HFFc6 (cell line): ENCODE measurements around the gene MRPL24. TPM values are rescaled to one million over a fixed set of nuclear protein-coding genes. Genes with fewer than 3 reads are reported as not detected.
A peak's percentile ranks its signal among the peaks of the same experiment; 100 is the strongest.

Source experiments
- DNase-seq: peaks from one replicate; pipeline ENCODE4 v3.0.0-alpha.2; 2018
- H3K27ac Mint-ChIP-seq: 2 replicates; pipeline ENCODE4 v1.8.0; 2020; ENCODE audit warnings: mild to moderate bottlenecking, mixed read lengths
- H3K27me3 Mint-ChIP-seq: 2 replicates; pipeline ENCODE4 v1.8.0; 2021; ENCODE audit warnings: mild to moderate bottlenecking, moderate library complexity, mixed read lengths; ENCODE audit not compliant: insufficient read depth
- H3K36me3 Mint-ChIP-seq: 2 replicates; pipeline ENCODE4 v1.8.0; 2021; ENCODE audit warnings: low read depth, mixed read lengths
- H3K4me1 Mint-ChIP-seq: 2 replicates; pipeline ENCODE4 v1.8.0; 2020; ENCODE audit warnings: low read depth, mixed read lengths
- H3K4me3 Mint-ChIP-seq: 2 replicates; pipeline ENCODE4 v1.8.0; 2020; ENCODE audit warnings: mild to moderate bottlenecking, moderate library complexity, mixed read lengths
- H3K9me3 Mint-ChIP-seq: 2 replicates; pipeline ENCODE4 v1.8.0; 2020; ENCODE audit warnings: mild to moderate bottlenecking, mixed read lengths
- CTCF ChIP-seq: fragments of 200-600 bp; sonication (generic); IDR thresholded peaks from 2 replicates; pipeline ENCODE4 v1.5.0; 2021; ENCODE audit warnings: antibody characterized with exemption, mild to moderate bottlenecking
- long read RNA-seq: library from polyadenylated mRNA; unstranded; transcript quantifications from one replicate; pipeline ENCODE4 v2.0.0, GENCODE V29; 2019
- total RNA-seq, 6 experiments: library from RNA; stranded (reverse); fragmentation: NEBNext Ultra II Directional; extraction: Animal tissue kit (Norgen Biotek cat#: 25700); gene quantifications; 2 replicates in 1 of 6; 3 replicates in 5 of 6; pipeline ENCODE4 v1.2.3, GENCODE V29; 2021

MRPL24 gene
- 10 to 100 TPM; 82.5 to 93.7 (median 86.8) TPM for total RNA-seq
- long read RNA-seq, transcript MRPL24-201 (6 exons, 883 nt): minor isoform, 15 of 49 reads
- long read RNA-seq, transcript MRPL24-202 (6 exons, 883 nt): major isoform, 23 of 49 reads
- long read RNA-seq, partial matches to known transcripts: 6 of 49 reads
- long read RNA-seq, other reads (novel, unspliced or antisense): 4 of 49 reads

GRCh38 chr1:156740741-156741480 lies at the start of gene MRPL24:
MRPL24 (minus strand) TSS chr1:156741088; CDS start chr1:156738704, 2,384 bp downstream.
- Mint-ChIP-seq H3K4me1 (peaks cover 31% of the 10 kb centered on the region), H3K27me3 (peaks cover 7% of the 10 kb centered on the region), H3K27ac (peak within 1 kb of the TSS; percentile 92), H3K4me3 (peak within 1 kb of the TSS; percentile 99), H3K36me3 (peaks cover 52% of the 10 kb centered on the region), H3K9me3 (no peaks in the 10 kb centered on the region)
- DNase-seq: peak; percentile 100
- no peak for TF ChIP-seq CTCF

GRCh38 chr1:156789621-156790318 lies 48.9 kb upstream of the MRPL24 start:
- DNase-seq: no peak
- H3K27me3 Mint-ChIP-seq: no peaks in the 10 kb centered on the region
- TF ChIP-seq CTCF: no peak
- no peak overlapping the region for H3K27ac Mint-ChIP-seq
- H3K4me3 Mint-ChIP-seq: no peak overlapping the region
- peaks cover 23% of the 10 kb centered on the region for H3K36me3 Mint-ChIP-seq
- no peaks in the 10 kb centered on the region for H3K9me3 Mint-ChIP-seq
- H3K4me1 Mint-ChIP-seq: peaks cover 16% of the 10 kb centered on the region

- no peaks in the 10 kb centered on the region for H3K9me3 Mint-ChIP-seq
- DNase-seq: no peak
- H3K4me3 Mint-ChIP-seq: no peak overlapping the region
- no peak for TF ChIP-seq CTCF
- H3K27ac Mint-ChIP-seq: no peak overlapping the region
- peaks cover 2% of the 10 kb centered on the region for H3K4me1 Mint-ChIP-seq
- H3K27me3 Mint-ChIP-seq: no peaks in the 10 kb centered on the region
- H3K36me3 Mint-ChIP-seq: peaks cover 23% of the 10 kb centered on the region
Observed at GRCh38 chr1:156788136-156788535, 47.2 kb upstream of the MRPL24 start.

- Mint-ChIP-seq H3K4me1 (peaks cover 10% of the 10 kb centered on the region), H3K9me3 (no peaks in the 10 kb centered on the region), H3K27me3 (no peaks in the 10 kb centered on the region), H3K4me3 (no peak overlapping the region), H3K27ac (no peak overlapping the region), H3K36me3 (peaks cover 14% of the 10 kb centered on the region)
- DNase-seq: no peak
- TF ChIP-seq CTCF: no peak
Observed at GRCh38 chr1:156786640-156787039, 45.8 kb upstream of the MRPL24 start.

- H3K36me3 Mint-ChIP-seq: peaks cover 12% of the 10 kb centered on the region
- H3K27ac Mint-ChIP-seq: no peak overlapping the region
- no peaks in the 10 kb centered on the region for H3K9me3 Mint-ChIP-seq
- peaks cover 20% of the 10 kb centered on the region for H3K4me1 Mint-ChIP-seq
- no peak overlapping the region for H3K4me3 Mint-ChIP-seq
- no peaks in the 10 kb centered on the region for H3K27me3 Mint-ChIP-seq
- no peak for DNase-seq
- TF ChIP-seq CTCF: no peak
Observed at GRCh38 chr1:156785458-156785857, 44.6 kb upstream of the MRPL24 start.
